Stimulated activated CD8-positive, alpha-beta memory T cell treated with anti-CD3 and anti-CD28 coated beads, Interleukin-12 subunit alpha, Interleukin-12 subunit beta, amount 100 ng/mL, for 24 hours (primary cell): ENCODE data around the gene ANK3.

ENCODE experiments used
- DNase-seq: peaks from one replicate; pipeline ENCODE4 v3.0.0-alpha.2; 2020; ENCODE audit errors: extremely low read depth

Gene ANK3

DNA sequence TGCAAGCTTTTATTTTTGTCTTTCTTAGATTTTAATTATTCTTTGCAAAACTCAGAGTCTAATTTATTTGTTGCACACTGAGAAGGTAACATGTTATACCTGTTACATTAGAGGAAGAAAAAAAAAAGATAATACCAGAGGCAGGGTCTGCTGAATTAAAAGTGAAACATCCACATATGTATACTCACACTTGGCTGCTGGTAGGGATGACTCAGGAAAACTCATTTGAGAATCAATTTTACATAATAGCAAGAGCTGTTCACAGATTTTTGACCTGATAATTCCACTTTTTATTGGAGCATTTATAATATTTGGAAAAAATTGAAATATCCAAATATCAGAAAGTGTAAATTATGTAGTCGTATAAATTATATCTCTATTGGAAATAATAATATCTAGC lies 405.3 kb downstream of the ANK3 start:
- DNase-seq: no peak

DNA sequence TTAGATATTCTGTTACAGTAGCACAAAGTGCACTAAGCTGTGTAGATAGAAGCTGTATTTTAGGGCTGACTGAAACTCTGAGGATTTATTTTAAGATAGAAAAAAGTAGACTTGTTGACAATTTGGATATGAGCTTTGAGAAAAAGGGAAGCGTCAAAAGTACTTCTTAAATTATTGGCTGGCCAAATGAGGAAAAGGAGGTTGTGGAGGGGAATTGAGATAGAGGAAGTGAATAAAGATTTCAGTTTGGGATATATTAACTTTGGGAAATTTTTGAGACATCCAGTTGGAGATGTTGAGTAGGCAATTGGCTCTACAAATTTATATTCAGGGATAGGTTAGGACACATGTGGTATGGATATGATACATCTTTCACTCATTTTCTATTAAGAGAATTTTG lies 409.3 kb downstream of the ANK3 start:
- DNase-seq: no peak

DNA sequence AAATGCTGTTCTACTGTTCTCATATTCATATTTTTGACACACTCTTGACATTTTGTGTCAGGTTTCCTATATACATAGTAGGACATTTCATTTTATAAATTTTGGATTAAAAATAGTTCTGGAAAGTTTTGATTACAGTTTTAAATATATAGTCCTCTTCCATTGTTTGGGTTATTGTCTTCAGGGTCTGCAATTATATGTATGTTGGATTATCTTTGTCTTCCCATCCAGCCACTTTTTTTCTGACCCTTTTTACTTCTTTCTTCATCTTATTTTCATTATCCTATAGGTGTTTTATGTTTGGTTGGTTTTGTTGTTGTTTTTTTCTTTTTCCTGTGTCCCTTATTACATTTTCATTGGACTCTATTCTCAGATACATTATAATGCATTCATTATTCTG lies 412.2 kb downstream of the ANK3 start:
- DNase-seq: no peak

DNA sequence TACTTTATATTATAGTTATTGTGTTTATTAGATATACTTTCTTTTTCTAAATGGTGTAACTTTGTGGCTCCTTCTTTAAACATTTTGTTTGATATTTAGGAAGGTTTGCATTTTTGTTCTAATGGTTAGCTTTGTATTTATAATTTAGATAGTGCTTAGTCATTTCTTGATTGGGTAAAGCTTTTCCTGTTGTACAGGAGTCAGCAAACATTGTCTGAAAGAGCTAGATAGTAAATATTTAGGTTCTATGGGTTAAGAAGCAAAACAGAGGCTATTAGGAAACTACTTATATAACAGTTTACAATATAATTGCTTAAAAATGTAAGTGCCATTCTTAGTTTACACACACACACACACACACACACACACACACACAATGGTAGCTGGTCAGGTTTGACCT lies 412.8 kb downstream of the ANK3 start:
- DNase-seq: no peak
